B cell (primary cell): ENCODE data around the gene CT83. TPM values are rescaled to one million over a fixed set of nuclear protein-coding genes. Genes with fewer than 3 reads are reported as not detected.

Experiments used
- ATAC-seq: fragments of 200-7000 bp; cut with Tn5 transposase; one replicate; pipeline ENCODE4 v1.10.0; 2021; ENCODE audit warnings: low read depth, mild to moderate bottlenecking, moderate number of reproducible peaks, moderate library complexity
- CTCF ChIA-PET: fragments of 350-600 bp; sonication (Branson Sonifier 250); formaldehyde crosslinking; loops from one replicate; lab custom pipeline; 2021; ENCODE audit warnings: antibody characterized with exemption, inconsistent platforms; lab: Charles Lee
- POLR2A ChIA-PET: fragments of 350-600 bp; sonication (Branson Sonifier 250); formaldehyde crosslinking; loops from one replicate; lab custom pipeline; 2021; ENCODE audit warnings: antibody characterized with exemption; lab: Charles Lee
- DNase-seq: peaks from one replicate; pipeline ENCODE4 v3.0.0; 2013
- H2AFZ ChIP-seq: 2 replicates; pipeline ENCODE4 v1.6.1; 2012; ENCODE audit warnings: mild to moderate bottlenecking, low read depth, low read length; ENCODE audit not compliant: insufficient read depth, poor library complexity, severe bottlenecking
- H3K27ac ChIP-seq, 2 donors: 1 replicate in 1 of 2; 2 replicates in 1 of 2; pipeline ENCODE4 v1.5.1; 2012 to 2013; ENCODE audit warnings: low read length in 2 of 2, mild to moderate bottlenecking in 2 of 2, moderate library complexity in 1 of 2
- H3K27me3 ChIP-seq, 4 experiments: fragments of 200-600 bp in 1 of 4; sonication (generic) in 1 of 4; replicated peaks in 1 of 4; 1 replicate in 2 of 4; 2 replicates in 2 of 4; pipeline versions ENCODE4 v1.6.1 to v1.7.0; 2013 to 2016; ENCODE audit warnings: low read length in 3 of 4, mild to moderate bottlenecking in 2 of 4, mixed read lengths in 1 of 4, moderate library complexity in 1 of 4; ENCODE audit not compliant: insufficient read depth in 4 of 4, control insufficient read depth in 3 of 4; ENCODE audit errors: control extremely low read depth in 1 of 4
- H3K36me3 ChIP-seq, 2 experiments: replicated peaks in 1 of 2; 1 replicate in 1 of 2; 2 replicates in 1 of 2; pipeline versions ENCODE4 v1.6.1 to v1.7.1; 2013; ENCODE audit warnings: low read length in 1 of 2; ENCODE audit not compliant: insufficient read depth in 2 of 2, control insufficient read depth in 1 of 2; ENCODE audit errors: control extremely low read depth in 1 of 2, extremely low read depth in 1 of 2
- H3K4me1 ChIP-seq, 2 donors: fragments of 200-600 bp in 1 of 2; sonication (generic) in 1 of 2; 1 replicate in 1 of 2; 2 replicates in 1 of 2; pipeline versions ENCODE4 v1.5.1 to v1.6.1; 2013 to 2017; ENCODE audit warnings: low read length in 2 of 2; ENCODE audit not compliant: control insufficient read depth in 2 of 2, insufficient read depth in 2 of 2
- H3K4me2 ChIP-seq: replicated peaks from 2 replicates; pipeline ENCODE3; 2012; ENCODE audit warnings: mild to moderate bottlenecking, low read depth, low read length; ENCODE audit not compliant: poor library complexity, severe bottlenecking
- H3K4me3 ChIP-seq, 5 experiments: fragments of 200-600 bp in 1 of 5; sonication (generic) in 1 of 5; 1 replicate in 3 of 5; 2 replicates in 2 of 5; pipeline versions ENCODE4 v1.5.1 to v1.7.0; 2011 to 2016; ENCODE audit warnings: low read length in 4 of 5, mild to moderate bottlenecking in 4 of 5, low read depth in 2 of 5, control low read depth in 1 of 5, moderate library complexity in 1 of 5; ENCODE audit not compliant: insufficient read depth in 1 of 5; ENCODE audit errors: control extremely low read depth in 1 of 5, extremely low read depth in 1 of 5
- H3K79me2 ChIP-seq: fragments of 200-600 bp; sonication (generic); one replicate; pipeline ENCODE4 v1.6.0; 2016; ENCODE audit warnings: low read length; ENCODE audit not compliant: control insufficient read depth, insufficient read depth
- H3K9ac ChIP-seq: fragments of 200-600 bp; sonication (generic); 2 replicates; pipeline ENCODE4 v1.6.1; 2017; ENCODE audit warnings: mild to moderate bottlenecking, low read length, moderate library complexity
- H3K9me3 ChIP-seq, 3 donors: one replicate each; pipeline versions ENCODE4 v1.6.1 to v1.7.1; 2013; ENCODE audit warnings: low read length in 2 of 3; ENCODE audit not compliant: control insufficient read depth in 2 of 3, insufficient read depth in 1 of 3; ENCODE audit errors: control extremely low read depth in 1 of 3
- H4K20me1 ChIP-seq: 2 replicates; pipeline ENCODE4 v1.6.0; 2012; ENCODE audit warnings: mild to moderate bottlenecking, low read length; ENCODE audit not compliant: insufficient read depth, control insufficient read depth, poor library complexity, severe bottlenecking
- H3K27ac Mint-ChIP-seq: one replicate; pipeline ENCODE4 v1.8.0; 2021; ENCODE audit warnings: mixed read lengths
- H3K27me3 Mint-ChIP-seq: one replicate; pipeline ENCODE4 v1.8.0; 2021; ENCODE audit warnings: mixed read lengths
- H3K4me1 Mint-ChIP-seq: one replicate; pipeline ENCODE4 v1.8.0; 2021; ENCODE audit warnings: mixed read lengths
- H3K4me3 Mint-ChIP-seq: one replicate; pipeline ENCODE4 v1.8.0; 2021; ENCODE audit warnings: mixed read lengths
- H3K9me3 Mint-ChIP-seq: one replicate; pipeline ENCODE4 v1.8.0; 2022; ENCODE audit warnings: mixed read lengths; ENCODE audit not compliant: insufficient read depth
- EZH2 ChIP-seq: IDR thresholded peaks from 2 replicates; pipeline ENCODE4 v1.6.1; 2012; ENCODE audit warnings: borderline replicate concordance, low read depth, mild to moderate bottlenecking, moderate library complexity, low read length; ENCODE audit not compliant: insufficient read depth, poor library complexity, severe bottlenecking
- WGBS: methylation state at CpG from one replicate; pipeline ENCODE4 v1.1.5; 2013; ENCODE audit warnings: missing lambda C conversion rate; ENCODE audit not compliant: insufficient coverage; 5-methylcytosine and 5-hydroxymethylcytosine counted together
- intact Hi-C: fragments of 100-400 bp; cut with micrococcal nuclease; formaldehyde crosslinking; loops from one replicate; pipeline ENCODE4 v1.10.0; 2022
- polyA minus RNA-seq: library from RNA; depleted of rRNA, polyadenylated mRNA; stranded (reverse); fragments of >200 nt; gene quantifications from 2 replicates; pipeline ENCODE4 v1.2.3, GENCODE V29; 2012
- polyA plus RNA-seq: library from polyadenylated mRNA; depleted of rRNA; stranded (reverse); fragments of >200 nt; gene quantifications from 2 replicates; pipeline ENCODE4 v1.2.3, GENCODE V29; 2012
- total RNA-seq, 2 donors: library from RNA; stranded (reverse); fragments of 120-200 nt in 1 of 2; gene quantifications; 1 replicate in 1 of 2; 2 replicates in 1 of 2; pipeline versions ENCODE4 v1.2.3 to v1.2.4, GENCODE V29; 2013 to 2022
- TF ChIP-seq, protein P1 (sequence below): fragments of 200-600 bp; IDR thresholded peaks from one replicate; pipeline ENCODE4 v1.8.0; 2022; ENCODE audit warnings: antibody characterized with exemption, mild to moderate bottlenecking

Gene CT83, protein sequence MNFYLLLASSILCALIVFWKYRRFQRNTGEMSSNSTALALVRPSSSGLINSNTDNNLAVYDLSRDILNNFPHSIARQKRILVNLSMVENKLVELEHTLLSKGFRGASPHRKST
- total RNA-seq (not detected in 2 replicates), polyA plus RNA-seq (not detected in 2 replicates), polyA minus RNA-seq (not detected in 2 replicates)
- total RNA-seq (2013): not detected

DNA sequence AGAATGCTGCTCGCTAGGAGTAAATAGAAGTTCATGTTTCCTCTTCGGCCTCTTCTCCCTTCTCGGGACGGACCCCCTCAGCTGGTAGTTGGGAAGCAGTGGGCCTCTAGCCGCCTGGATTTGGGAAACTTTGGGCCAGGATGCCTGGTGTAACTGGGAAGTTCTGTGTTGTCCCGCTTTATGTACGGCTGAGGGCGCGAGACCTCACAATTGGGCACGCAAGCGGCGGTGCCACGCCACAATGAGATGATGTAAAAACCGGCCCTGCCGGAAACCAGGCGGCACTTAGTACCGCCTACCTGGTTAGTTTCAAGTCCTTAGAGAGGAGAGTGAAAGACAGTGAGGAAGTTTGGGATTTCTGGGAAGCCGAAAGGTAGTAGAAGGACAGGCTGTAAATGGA, at the start of gene CT83:
TSS of gene CT83 (minus strand) at position 155 of the 400 bp plus-strand sequence. CDS start at position 35, 120 bp downstream.
- Histone ChIP-seq H4K20me1 (no peaks in the 10 kb centered on the region), H3K27me3 (no peaks in the 10 kb centered on the region), H3K4me1 (no peaks in the 10 kb centered on the region), H3K4me3 (no peak within 1 kb of the TSS), H3K4me2 (no peak within 1 kb of the TSS), H3K27ac (no peak within 1 kb of the TSS), H3K9me3 (peaks cover 0 to 3% (median 0%) of the 10 kb centered on the region in 3 donors), H3K9ac (no peak within 1 kb of the TSS), H3K36me3 (no peaks in the 10 kb centered on the region), H2AFZ (no peak within 1 kb of the TSS), H3K79me2 (no peaks in the 10 kb centered on the region)
- H3K9me3 Mint-ChIP-seq: no peaks in the 10 kb centered on the region
- POLR2A ChIA-PET: no interaction called here
- no peaks in the 10 kb centered on the region for H3K4me1 Mint-ChIP-seq
- H3K27me3 Mint-ChIP-seq: no peaks in the 10 kb centered on the region
- H3K27ac Mint-ChIP-seq: no peak within 1 kb of the TSS
- WGBS: 96% methylated on average over 4 of the region's 18 CpGs
- no peak for DNase-seq
- intact Hi-C loops: no loop called here
- TF ChIP-seq EZH2: no peak
- TF ChIP-seq, protein P1, sequence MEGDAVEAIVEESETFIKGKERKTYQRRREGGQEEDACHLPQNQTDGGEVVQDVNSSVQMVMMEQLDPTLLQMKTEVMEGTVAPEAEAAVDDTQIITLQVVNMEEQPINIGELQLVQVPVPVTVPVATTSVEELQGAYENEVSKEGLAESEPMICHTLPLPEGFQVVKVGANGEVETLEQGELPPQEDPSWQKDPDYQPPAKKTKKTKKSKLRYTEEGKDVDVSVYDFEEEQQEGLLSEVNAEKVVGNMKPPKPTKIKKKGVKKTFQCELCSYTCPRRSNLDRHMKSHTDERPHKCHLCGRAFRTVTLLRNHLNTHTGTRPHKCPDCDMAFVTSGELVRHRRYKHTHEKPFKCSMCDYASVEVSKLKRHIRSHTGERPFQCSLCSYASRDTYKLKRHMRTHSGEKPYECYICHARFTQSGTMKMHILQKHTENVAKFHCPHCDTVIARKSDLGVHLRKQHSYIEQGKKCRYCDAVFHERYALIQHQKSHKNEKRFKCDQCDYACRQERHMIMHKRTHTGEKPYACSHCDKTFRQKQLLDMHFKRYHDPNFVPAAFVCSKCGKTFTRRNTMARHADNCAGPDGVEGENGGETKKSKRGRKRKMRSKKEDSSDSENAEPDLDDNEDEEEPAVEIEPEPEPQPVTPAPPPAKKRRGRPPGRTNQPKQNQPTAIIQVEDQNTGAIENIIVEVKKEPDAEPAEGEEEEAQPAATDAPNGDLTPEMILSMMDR: no peak
- CTCF ChIA-PET: no interaction called here
- no peak within 1 kb of the TSS for H3K4me3 Mint-ChIP-seq
- no peak for ATAC-seq

DNA sequence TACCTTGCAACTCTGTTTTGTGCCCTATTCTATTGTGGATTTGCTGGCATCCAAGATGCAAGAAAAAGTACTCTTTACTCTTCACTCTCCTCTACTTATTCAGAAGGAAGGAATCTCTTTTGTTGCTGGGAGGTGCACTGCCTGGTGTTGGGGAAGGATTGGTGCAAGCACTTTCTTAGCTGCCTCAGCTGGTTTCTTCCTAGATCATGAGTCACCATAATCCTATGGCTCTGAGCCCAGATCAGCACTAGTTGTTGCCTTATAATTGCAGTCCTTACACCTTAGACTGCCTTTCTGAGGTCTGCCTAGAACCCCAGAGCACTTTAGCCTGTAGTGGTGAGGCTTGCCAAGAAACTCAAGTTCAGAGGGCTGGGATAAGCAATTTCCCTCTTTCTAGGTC, 37.0 kb upstream of the CT83 start:
- H3K9me3 Mint-ChIP-seq: no peaks in the 10 kb centered on the region
- H3K27me3 Mint-ChIP-seq: no peaks in the 10 kb centered on the region
- no peak overlapping the region for H3K4me3 ChIP-seq
- POLR2A ChIA-PET: no interaction called here
- H3K4me1 ChIP-seq: no peaks in the 10 kb centered on the region
- ATAC-seq: no peak
- H3K79me2 ChIP-seq: no peaks in the 10 kb centered on the region
- no peak overlapping the region for H3K4me2 ChIP-seq
- H3K36me3 ChIP-seq: no peaks in the 10 kb centered on the region
- H3K27ac Mint-ChIP-seq: no peak overlapping the region
- no peak overlapping the region for H2AFZ ChIP-seq
- TF ChIP-seq, protein P1: no peak
- no peak for TF ChIP-seq EZH2
- intact Hi-C loops: no loop called here
- no peaks in the 10 kb centered on the region for H4K20me1 ChIP-seq
- no peaks in the 10 kb centered on the region for H3K4me1 Mint-ChIP-seq
- no peak overlapping the region for H3K27ac ChIP-seq
- H3K9me3 ChIP-seq: no peaks in the 10 kb centered on the region
- no peak for DNase-seq
- no peak overlapping the region for H3K9ac ChIP-seq
- no peaks in the 10 kb centered on the region for H3K27me3 ChIP-seq
- CTCF ChIA-PET: no interaction called here
- no peak overlapping the region for H3K4me3 Mint-ChIP-seq
